HCT116 (cell line): ENCODE data around the gene UBR2. TPM values are rescaled to one million over a fixed set of nuclear protein-coding genes. Genes with fewer than 3 reads are reported as not detected.

Source experiments
- ATAC-seq: fragments of 200-7000 bp; cut with Tn5 transposase; 2 replicates; pipeline ENCODE4 v1.9.1; 2020; ENCODE audit warnings: mild to moderate bottlenecking, moderate library complexity
- BruUV-seq: library from RNA; stranded (reverse); fragments of 400-500 nt; replicated peaks from 2 replicates; lab custom pipeline; 2021; lab: Mats Ljungman, UMichigan
- CTCF ChIA-PET: fragments of 300-600 bp; sonication (Branson Sonifier 250); formaldehyde crosslinking; loops from one replicate; lab custom pipeline; 2021; ENCODE audit warnings: antibody characterized with exemption; lab: Charles Lee
- POLR2A ChIA-PET: fragments of 300-600, 350-600 bp; sonication (Branson Sonifier 250); formaldehyde crosslinking; loops from one replicate; lab custom pipeline; 2021; ENCODE audit warnings: antibody characterized with exemption; lab: Charles Lee
- RAD21 ChIA-PET, 2 experiments: fragments of 300-600 bp; sonication (Branson Sonifier 250); formaldehyde crosslinking; loops; one replicate each; lab custom pipeline; 2023; ENCODE audit warnings: low total read pairs in 2 of 2; ENCODE audit not compliant: uncharacterized antibody in 2 of 2, unreplicated experiment in 2 of 2, low non-redundant PET in 1 of 2; lab: Charles Lee
- DNase-seq: peaks from one replicate; pipeline ENCODE4 v3.0.0-alpha.2; 2010; ENCODE audit warnings: low read depth, low spot score
- H2AFZ ChIP-seq: fragments of 200-600 bp; shearing (Covaris generic), sonication (generic); 2 replicates; pipeline ENCODE4 v1.6.1; 2017; ENCODE audit warnings: low read depth, mixed run types, mixed read lengths, antibody characterized with exemption, low read length; ENCODE audit not compliant: poor library complexity, severe bottlenecking
- H3K27ac ChIP-seq: 2 replicates; pipeline ENCODE4 v1.5.1; 2012; ENCODE audit warnings: low read depth, low read length
- H3K27me3 ChIP-seq: fragments of 200-600 bp; sonication (generic); 2 replicates; pipeline ENCODE4 v1.6.1; 2016; ENCODE audit warnings: mixed run types, low read length, mixed read lengths; ENCODE audit not compliant: insufficient read depth
- H3K36me3 ChIP-seq, 2 experiments: fragments of 200-500 bp in 1 of 2; fragments of 200-600 bp in 1 of 2; sonication (Bioruptor generic) in 1 of 2; sonication (generic) in 1 of 2; 2 replicates each; pipeline versions ENCODE4 v1.5.1 to v1.6.1; 2014 to 2016; ENCODE audit warnings: low read length in 2 of 2, inconsistent platforms in 1 of 2, mixed read lengths in 1 of 2, mixed run types in 1 of 2; ENCODE audit not compliant: insufficient read depth in 2 of 2, control insufficient read depth in 1 of 2
- H3K4me1 ChIP-seq, 2 experiments: fragments of 200-600 bp in 1 of 2; sonication (generic) in 1 of 2; 2 replicates each; pipeline versions ENCODE4 v1.5.1 to v1.6.1; 2012 to 2017; ENCODE audit warnings: low read length in 2 of 2, inconsistent platforms in 1 of 2, mild to moderate bottlenecking in 1 of 2, mixed read lengths in 1 of 2, mixed run types in 1 of 2, moderate library complexity in 1 of 2; ENCODE audit not compliant: insufficient read depth in 2 of 2, control insufficient read depth in 1 of 2
- H3K4me2 ChIP-seq: fragments of 200-600 bp; sonication (generic); 2 replicates; pipeline ENCODE4 v1.6.1; 2017; ENCODE audit warnings: mixed run types, low read length, mixed read lengths
- H3K4me3 ChIP-seq, 2 experiments: fragments of 200-600 bp in 1 of 2; sonication (generic) in 1 of 2; replicated peaks in 1 of 2; 2 replicates each; pipeline ENCODE4 v1.5.1; 2011 to 2016; ENCODE audit warnings: low read length in 2 of 2, control low read depth in 1 of 2, low read depth in 1 of 2, mild to moderate bottlenecking in 1 of 2, mixed read lengths in 1 of 2, mixed run types in 1 of 2
- H3K79me2 ChIP-seq: fragments of 200-600 bp; sonication (generic); 2 replicates; pipeline ENCODE4 v1.6.1; 2017; ENCODE audit warnings: mild to moderate bottlenecking, mixed run types, low read length, moderate library complexity, mixed read lengths; ENCODE audit not compliant: insufficient read depth
- H3K9ac ChIP-seq: fragments of 200-600 bp; sonication (generic); 2 replicates; pipeline ENCODE4 v1.6.1; 2016; ENCODE audit warnings: low read length, mixed read lengths
- H3K9me2 ChIP-seq: fragments of 200-600 bp; sonication (generic), shearing (Covaris generic); 2 replicates; pipeline ENCODE4 v1.6.1; 2017; ENCODE audit warnings: mixed run types, mild to moderate bottlenecking, moderate library complexity; ENCODE audit not compliant: insufficient read depth
- H3K9me3 ChIP-seq, 2 experiments: fragments of 200-500 bp in 1 of 2; fragments of 200-600 bp in 1 of 2; sonication (Bioruptor generic) in 1 of 2; sonication (generic) in 1 of 2; 2 replicates each; pipeline ENCODE4 v1.6.1; 2014 to 2017; ENCODE audit warnings: low read length in 2 of 2, mixed read lengths in 2 of 2, inconsistent platforms in 1 of 2, low read depth in 1 of 2, mild to moderate bottlenecking in 1 of 2, mixed run types in 1 of 2, moderate library complexity in 1 of 2; ENCODE audit not compliant: control insufficient read depth in 1 of 2, insufficient read depth in 1 of 2
- H4K20me1 ChIP-seq: fragments of 200-600 bp; sonication (generic), shearing (Covaris generic); 2 replicates; pipeline ENCODE4 v1.6.1; 2017; ENCODE audit warnings: mixed run types, mild to moderate bottlenecking, moderate library complexity; ENCODE audit not compliant: insufficient read depth
- ATF3 ChIP-seq: IDR thresholded peaks from 2 replicates; pipeline ENCODE4 v1.6.1; 2012
- CBX3 ChIP-seq: IDR thresholded peaks from 2 replicates; pipeline ENCODE4 v1.6.1; 2012; ENCODE audit warnings: low read depth
- CEBPB ChIP-seq: IDR thresholded peaks from 2 replicates; pipeline ENCODE4 v1.6.1; 2012; ENCODE audit warnings: low read depth
- EGR1 ChIP-seq: IDR thresholded peaks from 2 replicates; pipeline ENCODE4 v1.6.1; 2012; ENCODE audit warnings: low read depth
- ELF1 ChIP-seq: IDR thresholded peaks from 2 replicates; pipeline ENCODE4 v1.6.1; 2012; ENCODE audit warnings: low read depth, borderline replicate concordance
- FOSL1 ChIP-seq: IDR thresholded peaks from 2 replicates; pipeline ENCODE4 v1.6.1; 2012; ENCODE audit warnings: low read depth
- JUND ChIP-seq: IDR thresholded peaks from 2 replicates; pipeline ENCODE4 v1.6.1; 2012
- POLR2A ChIP-seq: IDR thresholded peaks from 2 replicates; pipeline ENCODE4 v1.7.0; 2011; ENCODE audit warnings: borderline replicate concordance; ENCODE audit not compliant: insufficient read depth, insufficient read length; ENCODE audit errors: extremely low read depth
- POLR2AphosphoS5 ChIP-seq: IDR thresholded peaks from 2 replicates; pipeline ENCODE4 v1.6.1; 2011; ENCODE audit warnings: mild to moderate bottlenecking, low read depth, low read length, moderate library complexity
- RAD21 ChIP-seq: IDR thresholded peaks from 2 replicates; pipeline ENCODE4 v1.6.1; 2012; ENCODE audit warnings: low read depth, mild to moderate bottlenecking
- SIN3A ChIP-seq: IDR thresholded peaks from 2 replicates; pipeline ENCODE4 v1.6.1; 2012; ENCODE audit warnings: low read depth
- SP1 ChIP-seq: IDR thresholded peaks from 2 replicates; pipeline ENCODE4 v1.6.1; 2012; ENCODE audit warnings: low read depth
- SRF ChIP-seq: IDR thresholded peaks from 2 replicates; pipeline ENCODE4 v1.6.1; 2012; ENCODE audit warnings: low read depth
- YY1 ChIP-seq: IDR thresholded peaks from 2 replicates; pipeline ENCODE4 v1.6.1; 2011; ENCODE audit warnings: low read length, low read depth, moderate library complexity, mild to moderate bottlenecking; ENCODE audit not compliant: insufficient replicate concordance; ENCODE audit errors: extremely low read depth
- ZBTB33 ChIP-seq: IDR thresholded peaks from 2 replicates; pipeline ENCODE4 v1.6.1; 2011; ENCODE audit warnings: mild to moderate bottlenecking, low read length, moderate library complexity; ENCODE audit not compliant: insufficient replicate concordance; ENCODE audit errors: extremely low read depth
- ZFX ChIP-seq: fragments of 450-650 bp; IDR thresholded peaks from 2 replicates; pipeline ENCODE4 v1.6.1; 2017
- ZNF274 ChIP-seq: fragments of 200-500 bp; sonication (Bioruptor generic); IDR thresholded peaks from 2 replicates; pipeline ENCODE4 v1.6.1; 2014; ENCODE audit warnings: mild to moderate bottlenecking, low read depth, low read length, inconsistent platforms
- intact Hi-C: fragments of 100-400 bp; cut with micrococcal nuclease; formaldehyde crosslinking; loops from 2 replicates; pipeline ENCODE4 v1.10.0; 2022
- total RNA-seq: library from RNA; stranded (reverse); gene quantifications from one replicate; pipeline ENCODE4 v1.2.1, GENCODE V29; 2021; ENCODE audit not compliant: unreplicated experiment
- TF ChIP-seq, protein P1 (sequence below): IDR thresholded peaks from 2 replicates; pipeline ENCODE4 v1.6.1; 2012
- TF ChIP-seq, protein P2 (sequence below): IDR thresholded peaks from 2 replicates; pipeline ENCODE4 v1.6.1; 2012; ENCODE audit warnings: low read depth

The UBR2 gene
- total RNA-seq, 1 experiment from 2014 or later, result 20.5 TPM

- no peak overlapping the region for H3K4me2 ChIP-seq
- intact Hi-C loops, result loop anchor here (10.0 kb wide), 2 partner anchors 320 to 490 kb away; partner anchors contain the start of gene TAF8
- no peak overlapping the region for H3K27ac ChIP-seq
- no peaks in the 10 kb centered on the region for H3K9me2 ChIP-seq
- BruUV-seq, result no TSS peak
- no peaks in the 10 kb centered on the region for H3K79me2 ChIP-seq
- no peak for ATAC-seq
- H3K4me1 ChIP-seq, result peaks cover 9 to 16% of the 10 kb centered on the region in 2 experiments; a peak in 3 of 4 replicates
- H3K36me3 ChIP-seq, result no peaks in the 10 kb centered on the region
- no peaks in the 10 kb centered on the region for H3K9me3 ChIP-seq
- TF ChIP-seq EGR1, result no peak
- no peak for TF ChIP-seq ATF3
- TF ChIP-seq ZFX, result no peak
- no peak for TF ChIP-seq FOSL1
- no peak for TF ChIP-seq SP1
- TF ChIP-seq JUND, result no peak
- TF ChIP-seq SIN3A, result no peak
- TF ChIP-seq, protein P1, sequence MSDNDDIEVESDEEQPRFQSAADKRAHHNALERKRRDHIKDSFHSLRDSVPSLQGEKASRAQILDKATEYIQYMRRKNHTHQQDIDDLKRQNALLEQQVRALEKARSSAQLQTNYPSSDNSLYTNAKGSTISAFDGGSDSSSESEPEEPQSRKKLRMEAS, result no peak
- no peak for TF ChIP-seq CBX3
- TF ChIP-seq CEBPB, result no peak
- no peak for TF ChIP-seq ZNF274
- TF ChIP-seq RAD21, result no peak
- TF ChIP-seq, protein P2, sequence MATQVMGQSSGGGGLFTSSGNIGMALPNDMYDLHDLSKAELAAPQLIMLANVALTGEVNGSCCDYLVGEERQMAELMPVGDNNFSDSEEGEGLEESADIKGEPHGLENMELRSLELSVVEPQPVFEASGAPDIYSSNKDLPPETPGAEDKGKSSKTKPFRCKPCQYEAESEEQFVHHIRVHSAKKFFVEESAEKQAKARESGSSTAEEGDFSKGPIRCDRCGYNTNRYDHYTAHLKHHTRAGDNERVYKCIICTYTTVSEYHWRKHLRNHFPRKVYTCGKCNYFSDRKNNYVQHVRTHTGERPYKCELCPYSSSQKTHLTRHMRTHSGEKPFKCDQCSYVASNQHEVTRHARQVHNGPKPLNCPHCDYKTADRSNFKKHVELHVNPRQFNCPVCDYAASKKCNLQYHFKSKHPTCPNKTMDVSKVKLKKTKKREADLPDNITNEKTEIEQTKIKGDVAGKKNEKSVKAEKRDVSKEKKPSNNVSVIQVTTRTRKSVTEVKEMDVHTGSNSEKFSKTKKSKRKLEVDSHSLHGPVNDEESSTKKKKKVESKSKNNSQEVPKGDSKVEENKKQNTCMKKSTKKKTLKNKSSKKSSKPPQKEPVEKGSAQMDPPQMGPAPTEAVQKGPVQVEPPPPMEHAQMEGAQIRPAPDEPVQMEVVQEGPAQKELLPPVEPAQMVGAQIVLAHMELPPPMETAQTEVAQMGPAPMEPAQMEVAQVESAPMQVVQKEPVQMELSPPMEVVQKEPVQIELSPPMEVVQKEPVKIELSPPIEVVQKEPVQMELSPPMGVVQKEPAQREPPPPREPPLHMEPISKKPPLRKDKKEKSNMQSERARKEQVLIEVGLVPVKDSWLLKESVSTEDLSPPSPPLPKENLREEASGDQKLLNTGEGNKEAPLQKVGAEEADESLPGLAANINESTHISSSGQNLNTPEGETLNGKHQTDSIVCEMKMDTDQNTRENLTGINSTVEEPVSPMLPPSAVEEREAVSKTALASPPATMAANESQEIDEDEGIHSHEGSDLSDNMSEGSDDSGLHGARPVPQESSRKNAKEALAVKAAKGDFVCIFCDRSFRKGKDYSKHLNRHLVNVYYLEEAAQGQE, result no peak
- no peak for TF ChIP-seq ELF1
- no peak for TF ChIP-seq SRF
- TF ChIP-seq YY1, result no peak
- no peak for TF ChIP-seq POLR2AphosphoS5
- no peak for TF ChIP-seq ZBTB33
- no peak for TF ChIP-seq POLR2A
- POLR2A ChIA-PET, result no interaction called here
- no peak for DNase-seq
- no peaks in the 10 kb centered on the region for H4K20me1 ChIP-seq
- RAD21 ChIA-PET, result no interaction called here
- no peak overlapping the region for H3K9ac ChIP-seq
- H2AFZ ChIP-seq, result no peak overlapping the region
- CTCF ChIA-PET, result interaction anchor here (1.0 to 1.3 kb wide), 2 partner anchors 13 to 284 kb away, joined by 3 to 4 read pairs; no protein-coding TSS in a partner anchor
- H3K4me3 ChIP-seq, result no peak overlapping the region
- no peaks in the 10 kb centered on the region for H3K27me3 ChIP-seq
These were observed 18.5 kb upstream of the UBR2 start for GRCh38 chr6:42545226-42545773.
